ENCODE measurements around the gene KANSL1L.

GRCh38 chr2:210179351-210179990, 8.3 kb upstream of the KANSL1L start:
- no peak for TF ChIP-seq CTCF (conservative IDR thresholded peaks at IDR 0.05 in 1 of 2, IDR thresholded peaks at IDR 0.05 in 1 of 2; ENCODE audit: low read depth in 1 of 2, low read length in 2 of 2)
- TF ChIP-seq EZH2 (IDR thresholded peaks at IDR 0.05; ENCODE audit: low read length, missing control alignments) = no peak

All from fibroblast of lung (primary cell).